Measurements from ENCODE around the gene FSCB. TPM values are rescaled to one million over a fixed set of nuclear protein-coding genes. Genes with fewer than 3 reads are reported as not detected.

The FSCB gene
- polyA plus RNA-seq, 3 donors, result not detected

- H3K4me3 Mint-ChIP-seq, result no peak overlapping the region
- Histone ChIP-seq H3K27ac (ENCODE audit: low read depth in 1 of 2, low read length in 2 of 2) (no peak overlapping the region), H3K36me3 (replicated peaks in 1 of 2; ENCODE audit: control insufficient read depth in 1 of 2, insufficient read depth in 2 of 2, low read length in 2 of 2) (no peaks in the 10 kb centered on the region), H3K4me1 (ENCODE audit: control insufficient read depth in 1 of 2, insufficient read depth in 2 of 2, low read length in 2 of 2) (no peaks in the 10 kb centered on the region), H3K27me3 (ENCODE audit: control insufficient read depth in 2 of 2, insufficient read depth in 2 of 2, low read length in 2 of 2) (no peaks in the 10 kb centered on the region), H4K20me1 (ENCODE audit: insufficient read depth, low read length) (no peaks in the 10 kb centered on the region), H3K79me2 (ENCODE audit: insufficient read depth, low read length) (no peaks in the 10 kb centered on the region), H3K9me3 (replicated peaks in 1 of 2; ENCODE audit: control insufficient read depth in 1 of 2, insufficient read depth in 1 of 2, low read length in 2 of 2) (peaks cover 4 to 29% of the 10 kb centered on the region in 2 donors), H3K4me2 (replicated peaks; ENCODE audit: extremely low read depth, low read length, poor library complexity, severe bottlenecking) (no peak overlapping the region), H3K9ac (ENCODE audit: insufficient read depth, low read length, poor library complexity, severe bottlenecking) (no peak overlapping the region), H3K4me3 (replicated peaks in 1 of 3; ENCODE audit: low read depth in 2 of 3, low read length in 3 of 3) (no peak overlapping the region), H2AFZ (ENCODE audit: insufficient read depth, low read depth, low read length, poor library complexity, severe bottlenecking) (no peak overlapping the region)
- TF ChIP-seq, protein P1, sequence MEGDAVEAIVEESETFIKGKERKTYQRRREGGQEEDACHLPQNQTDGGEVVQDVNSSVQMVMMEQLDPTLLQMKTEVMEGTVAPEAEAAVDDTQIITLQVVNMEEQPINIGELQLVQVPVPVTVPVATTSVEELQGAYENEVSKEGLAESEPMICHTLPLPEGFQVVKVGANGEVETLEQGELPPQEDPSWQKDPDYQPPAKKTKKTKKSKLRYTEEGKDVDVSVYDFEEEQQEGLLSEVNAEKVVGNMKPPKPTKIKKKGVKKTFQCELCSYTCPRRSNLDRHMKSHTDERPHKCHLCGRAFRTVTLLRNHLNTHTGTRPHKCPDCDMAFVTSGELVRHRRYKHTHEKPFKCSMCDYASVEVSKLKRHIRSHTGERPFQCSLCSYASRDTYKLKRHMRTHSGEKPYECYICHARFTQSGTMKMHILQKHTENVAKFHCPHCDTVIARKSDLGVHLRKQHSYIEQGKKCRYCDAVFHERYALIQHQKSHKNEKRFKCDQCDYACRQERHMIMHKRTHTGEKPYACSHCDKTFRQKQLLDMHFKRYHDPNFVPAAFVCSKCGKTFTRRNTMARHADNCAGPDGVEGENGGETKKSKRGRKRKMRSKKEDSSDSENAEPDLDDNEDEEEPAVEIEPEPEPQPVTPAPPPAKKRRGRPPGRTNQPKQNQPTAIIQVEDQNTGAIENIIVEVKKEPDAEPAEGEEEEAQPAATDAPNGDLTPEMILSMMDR (IDR thresholded peaks at IDR 0.05), result no peak
- peaks cover 0 to 12% (median 5%) of the 10 kb centered on the region in 7 donors for H3K9me3 Mint-ChIP-seq
- no peak for DNase-seq
- H3K36me3 Mint-ChIP-seq, result no peaks in the 10 kb centered on the region
- no peaks in the 10 kb centered on the region for H3K4me1 Mint-ChIP-seq
- WGBS (ENCODE audit: insufficient coverage), result 82% methylated on average over 1 of the region's 2 CpGs
- H3K27me3 Mint-ChIP-seq (ENCODE audit: low read depth in 3 of 3), result peaks cover 0 to 1% (median 0%) of the 10 kb centered on the region in 3 donors
- no peak overlapping the region for H3K27ac Mint-ChIP-seq
- intact Hi-C loops (cut with micrococcal nuclease), result no loop called here
Measured at GRCh38 chr14:44490966-44491365, 16.1 kb downstream of the FSCB start.

GRCh38 chr14:44477953-44478352 is 29.1 kb downstream of the FSCB start:
- no peaks in the 10 kb centered on the region for H3K36me3 Mint-ChIP-seq
- Histone ChIP-seq H3K27ac (ENCODE audit: low read depth in 1 of 2, low read length in 2 of 2) (no peak overlapping the region), H3K4me1 (ENCODE audit: control insufficient read depth in 1 of 2, insufficient read depth in 2 of 2, low read length in 2 of 2) (no peaks in the 10 kb centered on the region), H3K27me3 (ENCODE audit: control insufficient read depth in 2 of 2, insufficient read depth in 2 of 2, low read length in 2 of 2) (no peaks in the 10 kb centered on the region), H3K9ac (ENCODE audit: insufficient read depth, low read length, poor library complexity, severe bottlenecking) (no peak overlapping the region), H3K79me2 (ENCODE audit: insufficient read depth, low read length) (no peaks in the 10 kb centered on the region), H3K36me3 (replicated peaks in 1 of 2; ENCODE audit: control insufficient read depth in 1 of 2, insufficient read depth in 2 of 2, low read length in 2 of 2) (no peaks in the 10 kb centered on the region), H3K9me3 (replicated peaks in 1 of 2; ENCODE audit: control insufficient read depth in 1 of 2, insufficient read depth in 1 of 2, low read length in 2 of 2) (peaks cover 0 to 5% of the 10 kb centered on the region in 2 donors), H3K4me2 (replicated peaks; ENCODE audit: extremely low read depth, low read length, poor library complexity, severe bottlenecking) (no peak overlapping the region), H2AFZ (ENCODE audit: insufficient read depth, low read depth, low read length, poor library complexity, severe bottlenecking) (no peak overlapping the region), H4K20me1 (ENCODE audit: insufficient read depth, low read length) (no peaks in the 10 kb centered on the region), H3K4me3 (replicated peaks in 1 of 3; ENCODE audit: low read depth in 2 of 3, low read length in 3 of 3) (no peak overlapping the region)
- H3K27me3 Mint-ChIP-seq (ENCODE audit: low read depth in 3 of 3), result no peaks in the 10 kb centered on the region
- H3K4me1 Mint-ChIP-seq, result no peaks in the 10 kb centered on the region
- DNase-seq, result no peak
- intact Hi-C loops (cut with micrococcal nuclease), result no loop called here
- peaks cover 4 to 17% (median 12%) of the 10 kb centered on the region in 7 donors for H3K9me3 Mint-ChIP-seq
- no peak overlapping the region for H3K27ac Mint-ChIP-seq
- TF ChIP-seq, protein P1 (IDR thresholded peaks at IDR 0.05), result no peak
- WGBS (ENCODE audit: insufficient coverage), result no CpG with 5 or more reads among the region's 1 CpG
- H3K4me3 Mint-ChIP-seq, result no peak overlapping the region
